A549 (cell line): Measurements from ENCODE around the gene NUAK2.

Experiments used
- CTCF ChIP-seq: fragments of >200 bp; sonication (Bioruptor Twin); formaldehyde crosslinking; IDR thresholded peaks from 3 replicates; pipeline ENCODE4 v1.5.1; 2016
- MAFK ChIP-seq: fragments of 450-650 bp; IDR thresholded peaks from 2 replicates; pipeline ENCODE4 v1.6.1; 2014; ENCODE audit not compliant: partially characterized antibody
- MAX ChIP-seq: IDR thresholded peaks from 2 replicates; pipeline ENCODE4 v1.6.1; 2012
- POLR2AphosphoS2 ChIP-seq: conservative IDR thresholded peaks from 2 replicates; pipeline ENCODE4 v1.6.1; 2012; ENCODE audit warnings: low read length, improper control_type of control experiment, inconsistent platforms
- RCOR1 ChIP-seq: fragments of 150-350 bp; IDR thresholded peaks from 2 replicates; pipeline ENCODE4 v1.6.1; 2014; ENCODE audit warnings: antibody characterized with exemption, low read length, low read depth
- RFX5 ChIP-seq: fragments of 450-650 bp; IDR thresholded peaks from 2 replicates; pipeline ENCODE4 v1.7.1; 2014; ENCODE audit warnings: antibody characterized with exemption, mild to moderate bottlenecking, moderate library complexity

GRCh38 chr1:205350124-205350523 is 28.6 kb upstream of the NUAK2 start:
- TF ChIP-seq CTCF (no peak), RFX5 (no peak), MAX (no peak), RCOR1 (no peak), POLR2AphosphoS2 (no peak), MAFK (no peak)
